ENCODE results near the gene PC.

DNA sequence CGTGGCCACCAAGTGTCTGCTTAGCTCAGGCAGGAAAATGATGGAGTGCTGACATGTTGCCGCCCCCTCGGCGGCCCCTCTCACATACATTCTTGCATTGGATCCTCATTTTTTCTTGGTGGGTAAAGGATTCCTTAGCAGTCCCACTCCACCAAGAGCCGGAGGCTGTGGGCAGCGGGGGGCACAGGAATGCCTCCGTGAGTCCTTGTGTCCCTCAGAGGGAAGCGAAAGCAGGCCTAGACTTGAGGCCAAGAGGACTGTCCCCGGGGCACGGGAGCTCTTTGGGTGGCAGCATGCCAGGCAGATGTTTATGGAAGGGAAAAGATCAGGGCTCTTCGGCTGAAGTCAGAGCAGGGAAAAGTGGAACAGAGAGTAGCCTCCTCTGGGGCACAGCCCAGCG lies 79.7 kb downstream of the PC start:
- TF ChIP-seq, protein P1, sequence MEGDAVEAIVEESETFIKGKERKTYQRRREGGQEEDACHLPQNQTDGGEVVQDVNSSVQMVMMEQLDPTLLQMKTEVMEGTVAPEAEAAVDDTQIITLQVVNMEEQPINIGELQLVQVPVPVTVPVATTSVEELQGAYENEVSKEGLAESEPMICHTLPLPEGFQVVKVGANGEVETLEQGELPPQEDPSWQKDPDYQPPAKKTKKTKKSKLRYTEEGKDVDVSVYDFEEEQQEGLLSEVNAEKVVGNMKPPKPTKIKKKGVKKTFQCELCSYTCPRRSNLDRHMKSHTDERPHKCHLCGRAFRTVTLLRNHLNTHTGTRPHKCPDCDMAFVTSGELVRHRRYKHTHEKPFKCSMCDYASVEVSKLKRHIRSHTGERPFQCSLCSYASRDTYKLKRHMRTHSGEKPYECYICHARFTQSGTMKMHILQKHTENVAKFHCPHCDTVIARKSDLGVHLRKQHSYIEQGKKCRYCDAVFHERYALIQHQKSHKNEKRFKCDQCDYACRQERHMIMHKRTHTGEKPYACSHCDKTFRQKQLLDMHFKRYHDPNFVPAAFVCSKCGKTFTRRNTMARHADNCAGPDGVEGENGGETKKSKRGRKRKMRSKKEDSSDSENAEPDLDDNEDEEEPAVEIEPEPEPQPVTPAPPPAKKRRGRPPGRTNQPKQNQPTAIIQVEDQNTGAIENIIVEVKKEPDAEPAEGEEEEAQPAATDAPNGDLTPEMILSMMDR (conservative IDR thresholded peaks at IDR 0.05; ENCODE audit: low read depth in 2 of 2) = no peak
- TF ChIP-seq, protein P2, sequence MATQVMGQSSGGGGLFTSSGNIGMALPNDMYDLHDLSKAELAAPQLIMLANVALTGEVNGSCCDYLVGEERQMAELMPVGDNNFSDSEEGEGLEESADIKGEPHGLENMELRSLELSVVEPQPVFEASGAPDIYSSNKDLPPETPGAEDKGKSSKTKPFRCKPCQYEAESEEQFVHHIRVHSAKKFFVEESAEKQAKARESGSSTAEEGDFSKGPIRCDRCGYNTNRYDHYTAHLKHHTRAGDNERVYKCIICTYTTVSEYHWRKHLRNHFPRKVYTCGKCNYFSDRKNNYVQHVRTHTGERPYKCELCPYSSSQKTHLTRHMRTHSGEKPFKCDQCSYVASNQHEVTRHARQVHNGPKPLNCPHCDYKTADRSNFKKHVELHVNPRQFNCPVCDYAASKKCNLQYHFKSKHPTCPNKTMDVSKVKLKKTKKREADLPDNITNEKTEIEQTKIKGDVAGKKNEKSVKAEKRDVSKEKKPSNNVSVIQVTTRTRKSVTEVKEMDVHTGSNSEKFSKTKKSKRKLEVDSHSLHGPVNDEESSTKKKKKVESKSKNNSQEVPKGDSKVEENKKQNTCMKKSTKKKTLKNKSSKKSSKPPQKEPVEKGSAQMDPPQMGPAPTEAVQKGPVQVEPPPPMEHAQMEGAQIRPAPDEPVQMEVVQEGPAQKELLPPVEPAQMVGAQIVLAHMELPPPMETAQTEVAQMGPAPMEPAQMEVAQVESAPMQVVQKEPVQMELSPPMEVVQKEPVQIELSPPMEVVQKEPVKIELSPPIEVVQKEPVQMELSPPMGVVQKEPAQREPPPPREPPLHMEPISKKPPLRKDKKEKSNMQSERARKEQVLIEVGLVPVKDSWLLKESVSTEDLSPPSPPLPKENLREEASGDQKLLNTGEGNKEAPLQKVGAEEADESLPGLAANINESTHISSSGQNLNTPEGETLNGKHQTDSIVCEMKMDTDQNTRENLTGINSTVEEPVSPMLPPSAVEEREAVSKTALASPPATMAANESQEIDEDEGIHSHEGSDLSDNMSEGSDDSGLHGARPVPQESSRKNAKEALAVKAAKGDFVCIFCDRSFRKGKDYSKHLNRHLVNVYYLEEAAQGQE (IDR thresholded peaks at IDR 0.05; ENCODE audit: unreplicated experiment) = no peak
- TF ChIP-seq CREB1 (CRISPR knock-in tag; IDR thresholded peaks at IDR 0.05; ENCODE audit: low read depth) = no peak
- TF ChIP-seq EZH2 (IDR thresholded peaks at IDR 0.05; ENCODE audit: low read depth, unreplicated experiment) = no peak
- no peak for TF ChIP-seq EZH2phosphoT487 (IDR thresholded peaks at IDR 0.05; ENCODE audit: unreplicated experiment)
- no peak for TF ChIP-seq JUNB (IDR thresholded peaks at IDR 0.05; ENCODE audit: unreplicated experiment)
- TF ChIP-seq, protein P3, sequence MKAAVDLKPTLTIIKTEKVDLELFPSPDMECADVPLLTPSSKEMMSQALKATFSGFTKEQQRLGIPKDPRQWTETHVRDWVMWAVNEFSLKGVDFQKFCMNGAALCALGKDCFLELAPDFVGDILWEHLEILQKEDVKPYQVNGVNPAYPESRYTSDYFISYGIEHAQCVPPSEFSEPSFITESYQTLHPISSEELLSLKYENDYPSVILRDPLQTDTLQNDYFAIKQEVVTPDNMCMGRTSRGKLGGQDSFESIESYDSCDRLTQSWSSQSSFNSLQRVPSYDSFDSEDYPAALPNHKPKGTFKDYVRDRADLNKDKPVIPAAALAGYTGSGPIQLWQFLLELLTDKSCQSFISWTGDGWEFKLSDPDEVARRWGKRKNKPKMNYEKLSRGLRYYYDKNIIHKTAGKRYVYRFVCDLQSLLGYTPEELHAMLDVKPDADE (IDR thresholded peaks at IDR 0.05) = no peak
- no peak for TF ChIP-seq POLR2AphosphoS5 (IDR thresholded peaks at IDR 0.05; ENCODE audit: low read depth)
- TF ChIP-seq STAT1 (IDR thresholded peaks at IDR 0.05; ENCODE audit: unreplicated experiment) = no peak
- TF ChIP-seq NANOG (IDR thresholded peaks at IDR 0.05; ENCODE audit: borderline replicate concordance) = no peak
- TF ChIP-seq ZNF114 (CRISPR knock-in tag; IDR thresholded peaks at IDR 0.05) = no peak
- no peak for TF ChIP-seq ZNF331 (CRISPR knock-in tag; IDR thresholded peaks at IDR 0.05; ENCODE audit: low read depth)
- TF ChIP-seq, protein P4, sequence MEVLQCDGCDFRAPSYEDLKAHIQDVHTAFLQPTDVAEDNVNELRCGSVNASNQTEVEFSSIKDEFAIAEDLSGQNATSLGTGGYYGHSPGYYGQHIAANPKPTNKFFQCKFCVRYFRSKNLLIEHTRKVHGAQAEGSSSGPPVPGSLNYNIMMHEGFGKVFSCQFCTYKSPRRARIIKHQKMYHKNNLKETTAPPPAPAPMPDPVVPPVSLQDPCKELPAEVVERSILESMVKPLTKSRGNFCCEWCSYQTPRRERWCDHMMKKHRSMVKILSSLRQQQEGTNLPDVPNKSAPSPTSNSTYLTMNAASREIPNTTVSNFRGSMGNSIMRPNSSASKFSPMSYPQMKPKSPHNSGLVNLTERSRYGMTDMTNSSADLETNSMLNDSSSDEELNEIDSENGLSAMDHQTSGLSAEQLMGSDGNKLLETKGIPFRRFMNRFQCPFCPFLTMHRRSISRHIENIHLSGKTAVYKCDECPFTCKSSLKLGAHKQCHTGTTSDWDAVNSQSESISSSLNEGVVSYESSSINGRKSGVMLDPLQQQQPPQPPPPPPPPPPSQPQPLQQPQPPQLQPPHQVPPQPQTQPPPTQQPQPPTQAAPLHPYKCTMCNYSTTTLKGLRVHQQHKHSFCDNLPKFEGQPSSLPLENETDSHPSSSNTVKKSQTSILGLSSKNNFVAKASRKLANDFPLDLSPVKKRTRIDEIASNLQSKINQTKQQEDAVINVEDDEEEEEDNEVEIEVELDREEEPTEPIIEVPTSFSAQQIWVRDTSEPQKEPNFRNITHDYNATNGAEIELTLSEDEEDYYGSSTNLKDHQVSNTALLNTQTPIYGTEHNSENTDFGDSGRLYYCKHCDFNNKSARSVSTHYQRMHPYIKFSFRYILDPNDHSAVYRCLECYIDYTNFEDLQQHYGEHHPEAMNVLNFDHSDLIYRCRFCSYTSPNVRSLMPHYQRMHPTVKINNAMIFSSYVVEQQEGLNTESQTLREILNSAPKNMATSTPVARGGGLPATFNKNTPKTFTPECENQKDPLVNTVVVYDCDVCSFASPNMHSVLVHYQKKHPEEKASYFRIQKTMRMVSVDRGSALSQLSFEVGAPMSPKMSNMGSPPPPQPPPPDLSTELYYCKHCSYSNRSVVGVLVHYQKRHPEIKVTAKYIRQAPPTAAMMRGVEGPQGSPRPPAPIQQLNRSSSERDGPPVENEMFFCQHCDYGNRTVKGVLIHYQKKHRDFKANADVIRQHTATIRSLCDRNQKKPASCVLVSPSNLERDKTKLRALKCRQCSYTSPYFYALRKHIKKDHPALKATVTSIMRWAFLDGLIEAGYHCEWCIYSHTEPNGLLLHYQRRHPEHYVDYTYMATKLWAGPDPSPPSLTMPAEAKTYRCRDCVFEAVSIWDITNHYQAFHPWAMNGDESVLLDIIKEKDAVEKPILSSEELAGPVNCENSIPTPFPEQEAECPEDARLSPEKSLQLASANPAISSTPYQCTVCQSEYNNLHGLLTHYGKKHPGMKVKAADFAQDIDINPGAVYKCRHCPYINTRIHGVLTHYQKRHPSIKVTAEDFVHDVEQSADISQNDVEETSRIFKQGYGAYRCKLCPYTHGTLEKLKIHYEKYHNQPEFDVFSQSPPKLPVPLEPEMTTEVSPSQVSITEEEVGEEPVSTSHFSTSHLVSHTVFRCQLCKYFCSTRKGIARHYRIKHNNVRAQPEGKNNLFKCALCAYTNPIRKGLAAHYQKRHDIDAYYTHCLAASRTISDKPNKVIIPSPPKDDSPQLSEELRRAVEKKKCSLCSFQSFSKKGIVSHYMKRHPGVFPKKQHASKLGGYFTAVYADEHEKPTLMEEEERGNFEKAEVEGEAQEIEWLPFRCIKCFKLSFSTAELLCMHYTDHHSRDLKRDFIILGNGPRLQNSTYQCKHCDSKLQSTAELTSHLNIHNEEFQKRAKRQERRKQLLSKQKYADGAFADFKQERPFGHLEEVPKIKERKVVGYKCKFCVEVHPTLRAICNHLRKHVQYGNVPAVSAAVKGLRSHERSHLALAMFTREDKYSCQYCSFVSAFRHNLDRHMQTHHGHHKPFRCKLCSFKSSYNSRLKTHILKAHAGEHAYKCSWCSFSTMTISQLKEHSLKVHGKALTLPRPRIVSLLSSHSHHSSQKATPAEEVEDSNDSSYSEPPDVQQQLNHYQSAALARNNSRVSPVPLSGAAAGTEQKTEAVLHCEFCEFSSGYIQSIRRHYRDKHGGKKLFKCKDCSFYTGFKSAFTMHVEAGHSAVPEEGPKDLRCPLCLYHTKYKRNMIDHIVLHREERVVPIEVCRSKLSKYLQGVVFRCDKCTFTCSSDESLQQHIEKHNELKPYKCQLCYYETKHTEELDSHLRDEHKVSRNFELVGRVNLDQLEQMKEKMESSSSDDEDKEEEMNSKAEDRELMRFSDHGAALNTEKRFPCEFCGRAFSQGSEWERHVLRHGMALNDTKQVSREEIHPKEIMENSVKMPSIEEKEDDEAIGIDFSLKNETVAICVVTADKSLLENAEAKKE (CRISPR knock-in tag; IDR thresholded peaks at IDR 0.05) = no peak
